ENCODE measurements around the gene DHX40.
"Not testable (repeated sequence)": the region's sequence is repeated elsewhere in the genome, so short reads cannot be mapped to it uniquely, and the experiment has no call there.

Gene DHX40

GRCh38 chr17:59631276-59631675 lies 65.9 kb downstream of the DHX40 start:
- DNase-seq: no peak

GRCh38 chr17:59632398-59632797 lies 67.0 kb downstream of the DHX40 start:
- no peak for DNase-seq

- DNase-seq: no peak
These were observed 68.4 kb downstream of the DHX40 start for GRCh38 chr17:59633658-59634359.

GRCh38 chr17:59634632-59635541 lies 69.5 kb downstream of the DHX40 start:
- no peak for DNase-seq

GRCh38 chr17:59637611-59638310 lies 72.4 kb downstream of the DHX40 start:
- DNase-seq: no peak

GRCh38 chr17:59638553-59638952 lies 73.1 kb downstream of the DHX40 start:
- no peak for DNase-seq

GRCh38 chr17:59641799-59642484 lies 76.5 kb downstream of the DHX40 start:
- DNase-seq: no peak

GRCh38 chr17:59642565-59642964 lies 77.2 kb downstream of the DHX40 start:
- no peak for DNase-seq

GRCh38 chr17:59643159-59644140 lies 78.0 kb downstream of the DHX40 start:
- DNase-seq: no peak

- DNase-seq: no peak
These were observed 81.9 kb downstream of the DHX40 start for GRCh38 chr17:59647288-59647687.

GRCh38 chr17:59649886-59650285 lies 84.5 kb downstream of the DHX40 start:
- DNase-seq: no peak

GRCh38 chr17:59650642-59651041 lies 85.2 kb downstream of the DHX40 start:
- no peak for DNase-seq

GRCh38 chr17:59651346-59651745 lies 85.9 kb downstream of the DHX40 start:
- DNase-seq: no peak

GRCh38 chr17:59652119-59652518 lies 86.7 kb downstream of the DHX40 start:
- DNase-seq: no peak

GRCh38 chr17:59656624-59657023 lies 91.2 kb downstream of the DHX40 start:
- not testable (repeated sequence) for DNase-seq

All from midbrain (tissue), 1 donor.